Mesenchymal stem cell (in vitro differentiated cells and primary cell): Measurements from ENCODE around the gene ABAT.

ENCODE experiments used
- DNase-seq: peaks from one replicate; pipeline ENCODE4 v3.0.0-alpha.2; 2013
- H2AFZ ChIP-seq: one replicate; pipeline ENCODE4 v1.6.1; 2013; ENCODE audit warnings: low read depth, mild to moderate bottlenecking, control low read depth, inconsistent platforms, low read length, moderate library complexity
- H2AK5ac ChIP-seq: 2 replicates; pipeline ENCODE4 v1.6.1; 2013; ENCODE audit warnings: low read length, moderate library complexity, mild to moderate bottlenecking, inconsistent platforms; ENCODE audit not compliant: severe bottlenecking
- H2BK120ac ChIP-seq: one replicate; pipeline ENCODE4 v1.6.1; 2013; ENCODE audit warnings: low read depth, mild to moderate bottlenecking, inconsistent platforms, low read length, moderate library complexity
- H2BK12ac ChIP-seq, 2 experiments: one replicate each; pipeline ENCODE4 v1.6.1; 2013; ENCODE audit warnings: inconsistent platforms in 2 of 2, low read length in 2 of 2, mild to moderate bottlenecking in 2 of 2, moderate library complexity in 2 of 2, control low read depth in 1 of 2
- H2BK15ac ChIP-seq: one replicate; pipeline ENCODE4 v1.6.1; 2013; ENCODE audit warnings: mild to moderate bottlenecking, low read depth, inconsistent platforms; ENCODE audit not compliant: poor library complexity, severe bottlenecking
- H2BK5ac ChIP-seq: 2 replicates; pipeline ENCODE4 v1.6.1; 2013; ENCODE audit warnings: low read depth, mild to moderate bottlenecking, low read length, control low read depth, inconsistent platforms; ENCODE audit not compliant: poor library complexity, severe bottlenecking
- H3K14ac ChIP-seq, 2 experiments: one replicate each; pipeline ENCODE4 v1.6.1; 2013; ENCODE audit warnings: inconsistent platforms in 2 of 2, low read length in 2 of 2, control low read depth in 1 of 2, mild to moderate bottlenecking in 1 of 2, moderate library complexity in 1 of 2
- H3K18ac ChIP-seq, 2 experiments: one replicate each; pipeline ENCODE4 v1.6.1; 2013; ENCODE audit warnings: inconsistent platforms in 2 of 2, low read length in 2 of 2, control low read depth in 1 of 2, low read depth in 1 of 2, mild to moderate bottlenecking in 1 of 2
- H3K23ac ChIP-seq, 2 experiments: one replicate each; pipeline ENCODE4 v1.6.1; 2013; ENCODE audit warnings: inconsistent platforms in 2 of 2, low read length in 2 of 2, mild to moderate bottlenecking in 2 of 2, moderate library complexity in 2 of 2, control low read depth in 1 of 2
- H3K27ac ChIP-seq: 2 replicates; pipeline ENCODE4 v1.5.1; 2013; ENCODE audit warnings: mild to moderate bottlenecking, moderate library complexity, low read length, control low read depth, inconsistent platforms; ENCODE audit not compliant: poor library complexity, severe bottlenecking
- H3K27me3 ChIP-seq, 2 experiments: 2 replicates each; pipeline versions ENCODE4 v1.6.1 to v1.7.0; 2013; ENCODE audit warnings: low read length in 2 of 2, mild to moderate bottlenecking in 2 of 2, moderate library complexity in 2 of 2, control low read depth in 1 of 2, inconsistent platforms in 1 of 2; ENCODE audit not compliant: control insufficient read depth in 1 of 2, insufficient read depth in 1 of 2
- H3K36me3 ChIP-seq, 2 experiments: 2 replicates each; pipeline versions ENCODE4 v1.6.1 to v1.7.0; 2013; ENCODE audit warnings: low read length in 2 of 2, control low read depth in 1 of 2, inconsistent platforms in 1 of 2, low read depth in 1 of 2, mild to moderate bottlenecking in 1 of 2; ENCODE audit not compliant: insufficient read depth in 2 of 2, control insufficient read depth in 1 of 2
- H3K4ac ChIP-seq, 2 experiments: one replicate each; pipeline ENCODE4 v1.6.1; 2013; ENCODE audit warnings: inconsistent platforms in 2 of 2, low read length in 2 of 2, mild to moderate bottlenecking in 2 of 2, moderate library complexity in 2 of 2, control low read depth in 1 of 2, low read depth in 1 of 2
- H3K4me1 ChIP-seq: 2 replicates; pipeline ENCODE4 v1.6.1; 2013; ENCODE audit warnings: low read depth, low read length, control low read depth; ENCODE audit not compliant: control insufficient read depth, insufficient read depth
- H3K4me2 ChIP-seq: 2 replicates; pipeline ENCODE4 v1.6.1; 2013; ENCODE audit warnings: low read length, mild to moderate bottlenecking, inconsistent platforms; ENCODE audit not compliant: poor library complexity, severe bottlenecking
- H3K4me3 ChIP-seq, 2 experiments: 2 replicates each; pipeline versions ENCODE4 v1.5.1 to v1.7.0; 2013; ENCODE audit warnings: low read length in 2 of 2, mild to moderate bottlenecking in 2 of 2, control low read depth in 1 of 2, low read depth in 1 of 2; ENCODE audit not compliant: insufficient read depth in 1 of 2
- H3K79me1 ChIP-seq: replicated peaks from 2 replicates; pipeline ENCODE4 v1.6.1; 2013; ENCODE audit warnings: mild to moderate bottlenecking, control low read depth, low read length, inconsistent platforms; ENCODE audit not compliant: poor library complexity, severe bottlenecking
- H3K9ac ChIP-seq: 2 replicates; pipeline ENCODE4 v1.7.0; 2013; ENCODE audit warnings: mild to moderate bottlenecking, low read length, moderate library complexity
- H3K9me3 ChIP-seq: 2 replicates; pipeline ENCODE4 v1.7.0; 2013; ENCODE audit warnings: mild to moderate bottlenecking, low read length; ENCODE audit not compliant: control insufficient read depth
- H4K8ac ChIP-seq: one replicate; pipeline ENCODE4 v1.6.1; 2013; ENCODE audit warnings: inconsistent platforms, mild to moderate bottlenecking, low read length, moderate library complexity
- H4K91ac ChIP-seq: one replicate; pipeline ENCODE4 v1.6.1; 2013; ENCODE audit warnings: mild to moderate bottlenecking, low read length, inconsistent platforms
- WGBS: methylation state at CpG from one replicate; pipeline ENCODE4 v1.1.7; 2013; ENCODE audit warnings: mixed read lengths; 5-methylcytosine and 5-hydroxymethylcytosine counted together

ABAT gene

GRCh38 chr16:8752706-8753105 is 78.3 kb downstream of the ABAT start:
- H3K4me3 ChIP-seq: no peak overlapping the region
- H3K9ac ChIP-seq: no peak overlapping the region
- 97% methylated on average over 1 of the region's 2 CpGs for WGBS
- no peak overlapping the region for H3K4ac ChIP-seq
- no peak overlapping the region for H4K91ac ChIP-seq
- no peaks in the 10 kb centered on the region for H3K27me3 ChIP-seq
- H2AFZ ChIP-seq: no peak overlapping the region
- H2BK12ac ChIP-seq: no peak overlapping the region
- no peaks in the 10 kb centered on the region for H3K79me1 ChIP-seq
- H2BK5ac ChIP-seq: no peak overlapping the region
- no peak overlapping the region for H3K4me2 ChIP-seq
- no peak for DNase-seq
- no peak overlapping the region for H4K8ac ChIP-seq
- H2BK120ac ChIP-seq: no peak overlapping the region
- H3K23ac ChIP-seq: no peak overlapping the region
- no peak overlapping the region for H3K27ac ChIP-seq
- peaks cover 0 to under 1% of the 10 kb centered on the region in 2 experiments for H3K36me3 ChIP-seq
- H3K14ac ChIP-seq: no peak overlapping the region
- H3K18ac ChIP-seq: no peak overlapping the region
- peaks cover 9% of the 10 kb centered on the region for H3K4me1 ChIP-seq
- H2AK5ac ChIP-seq: no peak overlapping the region
- no peaks in the 10 kb centered on the region for H3K9me3 ChIP-seq
- H2BK15ac ChIP-seq: no peak overlapping the region

GRCh38 chr16:8753416-8754054 is 79.1 kb downstream of the ABAT start:
- H3K79me1 ChIP-seq: no peaks in the 10 kb centered on the region
- peaks cover 9% of the 10 kb centered on the region for H3K4me1 ChIP-seq
- no peak overlapping the region for H4K8ac ChIP-seq
- H3K4ac ChIP-seq: no peak overlapping the region
- H3K27me3 ChIP-seq: no peaks in the 10 kb centered on the region
- peaks cover 0 to 2% of the 10 kb centered on the region in 2 experiments for H3K36me3 ChIP-seq
- H2BK120ac ChIP-seq: no peak overlapping the region
- H3K9me3 ChIP-seq: no peaks in the 10 kb centered on the region
- H3K23ac ChIP-seq: no peak overlapping the region
- no peak overlapping the region for H2BK15ac ChIP-seq
- H2AK5ac ChIP-seq: no peak overlapping the region
- no peak overlapping the region for H3K14ac ChIP-seq
- 69% methylated on average over 8 of the region's 9 CpGs for WGBS
- H3K4me3 ChIP-seq: no peak overlapping the region
- no peak for DNase-seq
- no peak overlapping the region for H3K9ac ChIP-seq
- H3K4me2 ChIP-seq: no peak overlapping the region
- H2BK5ac ChIP-seq: no peak overlapping the region
- H2BK12ac ChIP-seq: no peak overlapping the region
- no peak overlapping the region for H4K91ac ChIP-seq
- no peak overlapping the region for H3K18ac ChIP-seq
- no peak overlapping the region for H2AFZ ChIP-seq
- no peak overlapping the region for H3K27ac ChIP-seq

GRCh38 chr16:8756755-8757154 is 82.3 kb downstream of the ABAT start:
- Histone ChIP-seq H2BK12ac (no peak overlapping the region), H4K91ac (no peak overlapping the region), H2BK5ac (no peak overlapping the region), H3K4ac (no peak overlapping the region), H2AFZ (no peak overlapping the region), H3K4me3 (no peak overlapping the region), H3K9ac (no peak overlapping the region), H3K4me2 (no peak overlapping the region), H3K18ac (no peak overlapping the region), H2BK15ac (no peak overlapping the region), H2AK5ac (no peak overlapping the region), H3K14ac (no peak overlapping the region), H3K9me3 (no peaks in the 10 kb centered on the region), H3K79me1 (no peaks in the 10 kb centered on the region), H3K4me1 (peaks cover 4% of the 10 kb centered on the region), H3K23ac (no peak overlapping the region), H3K36me3 (peaks cover 0 to 2% of the 10 kb centered on the region in 2 experiments), H3K27me3 (no peaks in the 10 kb centered on the region), H2BK120ac (no peak overlapping the region), H4K8ac (no peak overlapping the region), H3K27ac (no peak overlapping the region)
- WGBS: 88% methylated on average over 5 of the region's 5 CpGs
- no peak for DNase-seq

GRCh38 chr16:8758022-8758421 is 83.6 kb downstream of the ABAT start:
- Histone ChIP-seq H3K4me2 (no peak overlapping the region), H4K91ac (no peak overlapping the region), H2BK5ac (no peak overlapping the region), H2BK120ac (no peak overlapping the region), H4K8ac (no peak overlapping the region), H3K14ac (no peak overlapping the region), H3K18ac (no peak overlapping the region), H3K27me3 (no peaks in the 10 kb centered on the region), H3K23ac (no peak overlapping the region), H3K9me3 (no peaks in the 10 kb centered on the region), H2BK12ac (no peak overlapping the region), H3K36me3 (peaks cover 0 to 2% of the 10 kb centered on the region in 2 experiments), H3K4me3 (no peak overlapping the region), H3K27ac (no peak overlapping the region), H2AFZ (no peak overlapping the region), H3K79me1 (no peaks in the 10 kb centered on the region), H3K9ac (no peak overlapping the region), H2BK15ac (no peak overlapping the region), H3K4me1 (no peaks in the 10 kb centered on the region), H3K4ac (no peak overlapping the region), H2AK5ac (no peak overlapping the region)
- DNase-seq: no peak
- 83% methylated on average over 6 of the region's 6 CpGs for WGBS
